ENCODE measurements around the gene E2F3. TPM values are rescaled to one million over a fixed set of nuclear protein-coding genes. Genes with fewer than 3 reads are reported as not detected.
A peak's percentile ranks its signal among the peaks of the same experiment; 100 is the strongest.

The E2F3 gene
- total RNA-seq, 1 experiment from 2014 or later, result 13.8 TPM

DNA sequence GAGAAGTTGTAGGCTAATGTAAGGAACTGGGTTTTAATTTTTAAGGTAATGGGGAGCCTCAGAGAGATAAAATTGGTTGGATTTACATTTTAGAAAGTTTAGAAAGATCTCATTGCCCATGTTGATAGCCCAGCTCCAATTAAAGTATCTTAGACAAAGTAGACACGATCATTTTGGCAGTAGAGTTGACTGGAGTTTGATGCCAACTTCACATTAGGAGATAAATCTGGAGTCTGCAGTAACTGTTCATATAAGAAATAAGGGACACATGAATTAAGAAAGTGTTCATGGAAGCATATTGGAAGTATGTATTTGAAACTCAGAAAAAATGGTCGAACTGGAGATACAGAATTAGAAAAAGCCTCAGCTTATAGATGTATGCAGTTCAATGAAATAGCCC lies 12.6 kb upstream of the E2F3 start:
- no peaks in the 10 kb centered on the region for H3K79me2 ChIP-seq (ENCODE audit: low read length)

DNA sequence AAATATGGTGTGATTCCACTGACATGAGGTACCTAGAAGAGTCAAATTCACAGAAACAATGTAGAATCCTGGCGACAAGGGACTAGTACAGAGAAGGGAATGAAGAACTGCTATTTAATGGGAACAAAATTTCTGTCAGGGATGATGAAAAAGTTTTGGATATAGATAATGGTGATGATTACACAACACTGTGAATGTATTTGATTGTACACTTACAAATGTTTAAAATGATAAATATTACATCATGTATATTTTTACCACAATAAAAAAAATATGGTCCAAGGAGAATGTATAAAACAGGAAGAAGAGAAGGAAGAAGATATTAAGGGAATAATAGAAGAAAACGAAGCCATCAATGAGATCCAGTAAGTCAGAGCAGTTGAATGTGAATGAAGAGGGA lies 8.4 kb upstream of the E2F3 start:
- no peak overlapping the region for H3K9ac ChIP-seq (ENCODE audit: low read length)
- H3K27ac ChIP-seq (ENCODE audit: low read length), result no peak overlapping the region
- H3K4me3 ChIP-seq (ENCODE audit: low read length), result no peak overlapping the region
- H2AFZ ChIP-seq (ENCODE audit: low read length), result no peak overlapping the region
- H3K36me3 ChIP-seq (ENCODE audit: insufficient read depth, low read length), result no peaks in the 10 kb centered on the region
- H3K79me2 ChIP-seq (ENCODE audit: low read length), result no peaks in the 10 kb centered on the region
- H3K27me3 ChIP-seq (ENCODE audit: low read length), result no peaks in the 10 kb centered on the region
- H3K9me2 ChIP-seq (replicated peaks; ENCODE audit: insufficient read depth, low read length), result no peaks in the 10 kb centered on the region
- no peaks in the 10 kb centered on the region for H3K4me1 ChIP-seq (ENCODE audit: low read length)
- DNase-seq, result no peak
- H3K9me3 ChIP-seq (ENCODE audit: low read length), result no peaks in the 10 kb centered on the region
- no peaks in the 10 kb centered on the region for H4K20me1 ChIP-seq (ENCODE audit: insufficient read depth, low read depth, low read length)
- no peak overlapping the region for H3K4me2 ChIP-seq (ENCODE audit: low read depth, low read length, poor library complexity, severe bottlenecking)

More for the DNA sequence above, 12.6 kb upstream of the E2F3 start:
- no peak for DNase-seq
- H3K4me2 ChIP-seq (ENCODE audit: low read depth, low read length, poor library complexity, severe bottlenecking), result no peak overlapping the region
- no peaks in the 10 kb centered on the region for H3K27me3 ChIP-seq (ENCODE audit: low read length)
- no peak overlapping the region for H3K9ac ChIP-seq (ENCODE audit: low read length)
- H2AFZ ChIP-seq (ENCODE audit: low read length), result no peak overlapping the region
- H3K9me3 ChIP-seq (ENCODE audit: low read length), result no peaks in the 10 kb centered on the region
- H3K36me3 ChIP-seq (ENCODE audit: insufficient read depth, low read length), result no peaks in the 10 kb centered on the region
- no peaks in the 10 kb centered on the region for H4K20me1 ChIP-seq (ENCODE audit: insufficient read depth, low read depth, low read length)
- H3K9me2 ChIP-seq (replicated peaks; ENCODE audit: insufficient read depth, low read length), result no peaks in the 10 kb centered on the region
- no peak overlapping the region for H3K27ac ChIP-seq (ENCODE audit: low read length)
- H3K4me1 ChIP-seq (ENCODE audit: low read length), result no peaks in the 10 kb centered on the region
- no peak overlapping the region for H3K4me3 ChIP-seq (ENCODE audit: low read length)

DNA sequence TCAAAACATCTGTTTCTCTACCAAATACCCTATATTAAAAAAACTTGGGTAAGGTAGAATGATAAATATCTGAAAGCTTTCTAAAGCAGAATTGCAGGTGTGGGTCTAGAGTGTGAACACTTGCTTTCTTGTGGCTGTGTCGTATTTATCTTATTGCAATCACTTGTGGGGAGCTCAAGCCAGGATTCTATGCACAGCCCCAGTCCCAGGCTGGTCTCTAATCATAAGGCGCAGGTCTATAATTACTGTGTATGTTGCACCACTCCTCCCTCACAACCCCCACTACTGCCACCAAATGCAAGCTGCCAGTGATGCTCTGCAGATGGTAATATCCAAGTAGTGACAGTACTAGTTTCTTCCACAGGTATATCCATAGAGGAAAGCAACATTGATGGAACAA lies 2.2 kb upstream of the E2F3 start:
- peaks cover 24% of the 10 kb centered on the region for H3K79me2 ChIP-seq (ENCODE audit: low read length)

GRCh38 chr6:20400456-20401204 lies 1.0 kb upstream of the E2F3 start:
- peaks cover 35% of the 10 kb centered on the region for H3K79me2 ChIP-seq (ENCODE audit: low read length)
- peaks cover 5% of the 10 kb centered on the region; the same call in 1 of the 2 replicates for H3K36me3 ChIP-seq (ENCODE audit: insufficient read depth, low read length)
- peak; percentile 60 for DNase-seq
- H3K4me2 ChIP-seq (ENCODE audit: low read depth, low read length, poor library complexity, severe bottlenecking), result peak overlapping the region; percentile 87
- no peaks in the 10 kb centered on the region for H3K27me3 ChIP-seq (ENCODE audit: low read length)
- H4K20me1 ChIP-seq (ENCODE audit: insufficient read depth, low read depth, low read length), result peaks cover 6% of the 10 kb centered on the region; the same call in 1 of the 2 replicates
- H3K9me2 ChIP-seq (replicated peaks; ENCODE audit: insufficient read depth, low read length), result no peaks in the 10 kb centered on the region
- peaks cover 15% of the 10 kb centered on the region for H3K4me1 ChIP-seq (ENCODE audit: low read length)
- peak overlapping the region; percentile 70 for H3K4me3 ChIP-seq (ENCODE audit: low read length)
- peak overlapping the region; percentile 64 for H3K9ac ChIP-seq (ENCODE audit: low read length)
- no peaks in the 10 kb centered on the region for H3K9me3 ChIP-seq (ENCODE audit: low read length)
- no peak overlapping the region for H3K27ac ChIP-seq (ENCODE audit: low read length)
- peak overlapping the region; percentile 21; the same call in 1 of the 2 replicates for H2AFZ ChIP-seq (ENCODE audit: low read length)

More for the DNA sequence above, 2.2 kb upstream of the E2F3 start:
- Histone ChIP-seq H3K27ac (ENCODE audit: low read length) (no peak overlapping the region), H3K4me1 (ENCODE audit: low read length) (peaks cover 8% of the 10 kb centered on the region), H3K9ac (ENCODE audit: low read length) (no peak overlapping the region), H3K9me2 (replicated peaks; ENCODE audit: insufficient read depth, low read length) (no peaks in the 10 kb centered on the region), H4K20me1 (ENCODE audit: insufficient read depth, low read depth, low read length) (no peaks in the 10 kb centered on the region), H3K4me3 (ENCODE audit: low read length) (no peak overlapping the region), H2AFZ (ENCODE audit: low read length) (no peak overlapping the region), H3K27me3 (ENCODE audit: low read length) (no peaks in the 10 kb centered on the region), H3K9me3 (ENCODE audit: low read length) (no peaks in the 10 kb centered on the region), H3K36me3 (ENCODE audit: insufficient read depth, low read length) (no peaks in the 10 kb centered on the region), H3K4me2 (ENCODE audit: low read depth, low read length, poor library complexity, severe bottlenecking) (no peak overlapping the region)
- no peak for DNase-seq

DNA sequence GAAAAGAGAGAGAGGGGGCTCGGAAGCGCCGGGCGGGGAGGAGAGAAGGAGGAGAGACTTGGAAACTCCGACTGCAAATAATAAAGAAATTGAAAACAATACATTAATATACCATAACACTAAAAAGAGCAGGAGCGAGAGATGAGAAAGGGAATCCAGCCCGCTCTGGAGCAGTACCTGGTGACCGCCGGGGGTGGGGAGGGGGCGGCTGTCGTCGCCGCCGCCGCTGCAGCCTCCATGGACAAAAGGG lies 338 bp downstream of the E2F3 start:
- Histone ChIP-seq H3K27ac (ENCODE audit: low read length) (peak overlapping the region; percentile 93), H2AFZ (ENCODE audit: low read length) (no peak overlapping the region), H4K20me1 (ENCODE audit: insufficient read depth, low read depth, low read length) (peaks cover 11% of the 10 kb centered on the region; the same call in 1 of the 2 replicates)

GRCh38 chr6:20402342-20403069 lies 827 bp downstream of the E2F3 start:
- no peaks in the 10 kb centered on the region for H3K27me3 ChIP-seq (ENCODE audit: low read length)
- H3K4me2 ChIP-seq (ENCODE audit: low read depth, low read length, poor library complexity, severe bottlenecking), result peak overlapping the region; percentile 82
- H3K9me2 ChIP-seq (replicated peaks; ENCODE audit: insufficient read depth, low read length), result no peaks in the 10 kb centered on the region
- peaks cover 12% of the 10 kb centered on the region for H4K20me1 ChIP-seq (ENCODE audit: insufficient read depth, low read depth, low read length)
- H3K79me2 ChIP-seq (ENCODE audit: low read length), result peaks cover 54% of the 10 kb centered on the region
- H3K27ac ChIP-seq (ENCODE audit: low read length), result peak overlapping the region; percentile 93
- peak; percentile 92 for DNase-seq
- no peak overlapping the region for H2AFZ ChIP-seq (ENCODE audit: low read length)
- H3K4me1 ChIP-seq (ENCODE audit: low read length), result peaks cover 32% of the 10 kb centered on the region
- H3K9ac ChIP-seq (ENCODE audit: low read length), result peak overlapping the region; percentile 99
- no peaks in the 10 kb centered on the region for H3K9me3 ChIP-seq (ENCODE audit: low read length)
- peaks cover 20% of the 10 kb centered on the region for H3K36me3 ChIP-seq (ENCODE audit: insufficient read depth, low read length)
- peak overlapping the region; percentile 83 for H3K4me3 ChIP-seq (ENCODE audit: low read length)

More for the DNA sequence above, 338 bp downstream of the E2F3 start:
- H3K9me2 ChIP-seq (replicated peaks; ENCODE audit: insufficient read depth, low read length), result no peaks in the 10 kb centered on the region
- H3K9me3 ChIP-seq (ENCODE audit: low read length), result no peaks in the 10 kb centered on the region
- H3K4me3 ChIP-seq (ENCODE audit: low read length), result peak overlapping the region; percentile 83
- no peak for DNase-seq
- peak overlapping the region; percentile 82 for H3K4me2 ChIP-seq (ENCODE audit: low read depth, low read length, poor library complexity, severe bottlenecking)
- peaks cover 49% of the 10 kb centered on the region for H3K79me2 ChIP-seq (ENCODE audit: low read length)
- peak overlapping the region; percentile 99 for H3K9ac ChIP-seq (ENCODE audit: low read length)
- peaks cover 19% of the 10 kb centered on the region for H3K36me3 ChIP-seq (ENCODE audit: insufficient read depth, low read length)
- no peaks in the 10 kb centered on the region for H3K27me3 ChIP-seq (ENCODE audit: low read length)
- H3K4me1 ChIP-seq (ENCODE audit: low read length), result peaks cover 27% of the 10 kb centered on the region

GRCh38 chr6:20403070-20403765 lies 1.5 kb downstream of the E2F3 start:
- H3K4me3 ChIP-seq (ENCODE audit: low read length), result peak overlapping the region; percentile 83
- H3K4me2 ChIP-seq (ENCODE audit: low read depth, low read length, poor library complexity, severe bottlenecking), result peak overlapping the region; percentile 91
- H3K9ac ChIP-seq (ENCODE audit: low read length), result peak overlapping the region; percentile 99
- peaks cover 61% of the 10 kb centered on the region for H3K79me2 ChIP-seq (ENCODE audit: low read length)
- peaks cover 34% of the 10 kb centered on the region for H3K4me1 ChIP-seq (ENCODE audit: low read length)
- H3K9me2 ChIP-seq (replicated peaks; ENCODE audit: insufficient read depth, low read length), result no peaks in the 10 kb centered on the region
- peaks cover 27% of the 10 kb centered on the region for H3K36me3 ChIP-seq (ENCODE audit: insufficient read depth, low read length)
- H3K27me3 ChIP-seq (ENCODE audit: low read length), result no peaks in the 10 kb centered on the region
- no peak overlapping the region for H2AFZ ChIP-seq (ENCODE audit: low read length)
- H3K27ac ChIP-seq (ENCODE audit: low read length), result peak overlapping the region; percentile 93
- peak; percentile 97 for DNase-seq
- peaks cover 17% of the 10 kb centered on the region for H4K20me1 ChIP-seq (ENCODE audit: insufficient read depth, low read depth, low read length)
- no peaks in the 10 kb centered on the region for H3K9me3 ChIP-seq (ENCODE audit: low read length)

Measured in Karpas-422 (cell line).